BLaER1 treated with 17β-estradiol and CSF1 and Interleukin-3, amounts not matched to agents 10 nM and 100 nM (cell line): Measurements from ENCODE around the gene PIM2.

Source experiments
- H3K27ac ChIP-seq, 11 experiments: shearing (Covaris generic); formaldehyde crosslinking; 2 replicates each; pipeline ENCODE4 v1.8.1; 2022
- H3K27me3 ChIP-seq, 11 experiments: shearing (Covaris generic); formaldehyde crosslinking; 2 replicates each; pipeline ENCODE4 v1.8.1; 2022
- H3K36me3 ChIP-seq, 11 experiments: shearing (Covaris generic); formaldehyde crosslinking; 2 replicates each; pipeline ENCODE4 v1.8.1; 2022
- H3K4me1 ChIP-seq, 10 experiments: shearing (Covaris generic); formaldehyde crosslinking; 2 replicates each; pipeline ENCODE4 v1.8.1; 2022
- H3K4me2 ChIP-seq, 11 experiments: shearing (Covaris generic); formaldehyde crosslinking; 2 replicates each; pipeline ENCODE4 v1.8.1; 2022
- H3K4me3 ChIP-seq, 10 experiments: shearing (Covaris generic); formaldehyde crosslinking; 2 replicates each; pipeline ENCODE4 v1.8.1; 2022
- H3K9ac ChIP-seq, 11 experiments: shearing (Covaris generic); formaldehyde crosslinking; 2 replicates each; pipeline ENCODE4 v1.8.1; 2022
- H3K9me3 ChIP-seq, 11 experiments: shearing (Covaris generic); formaldehyde crosslinking; replicated peaks in 1 of 11; 2 replicates each; pipeline ENCODE4 v1.8.1; 2022
- H4K20me1 ChIP-seq, 11 experiments: shearing (Covaris generic); formaldehyde crosslinking; 2 replicates each; pipeline ENCODE4 v1.8.1; 2022
- Cebpa-rat ChIP-seq, 11 experiments: shearing (Covaris generic); IDR thresholded peaks; 2 replicates each; pipeline ENCODE4 v1.8.1; 2022

PIM2 gene

DNA sequence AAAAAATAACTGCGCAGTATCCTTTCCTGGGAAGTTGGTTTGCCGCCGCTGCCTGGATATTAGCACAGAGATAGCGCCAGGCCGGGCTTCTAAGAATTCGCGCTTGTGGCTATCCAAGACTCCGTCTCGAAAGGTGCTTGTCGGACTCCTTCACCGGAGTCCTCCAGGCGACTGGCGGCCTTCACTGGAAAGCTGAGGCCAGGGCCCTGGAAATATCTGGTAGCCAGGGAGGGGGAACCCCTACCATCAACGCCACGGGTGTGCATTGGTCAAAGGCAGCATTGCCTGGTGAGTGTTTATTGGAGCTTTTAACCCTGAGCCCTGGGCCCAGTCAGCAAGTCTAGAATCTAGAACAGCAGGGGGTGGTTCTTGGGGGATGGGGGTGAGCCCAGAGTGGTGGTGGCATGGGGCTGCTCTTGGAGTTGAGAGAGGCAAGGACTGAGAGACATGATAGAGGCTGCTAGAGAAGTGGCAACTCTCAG, 577 bp upstream of the PIM2 start:
- TF ChIP-seq Cebpa-rat (IDR thresholded peaks at IDR 0.05): no peak
- Histone ChIP-seq H3K27me3 (peaks cover 25 to 62% (median 49%) of the 10 kb centered on the region in 11 experiments; a peak in 21 of 22 replicates), H3K4me1 (peaks cover 24 to 50% (median 34%) of the 10 kb centered on the region in 10 experiments), H3K36me3 (peaks cover 16 to 47% (median 35%) of the 10 kb centered on the region in 11 experiments), H3K4me2 (peak overlapping the region; percentile 58 to 87 (median 76)), H3K9me3 (peaks cover 0 to 7% (median 0%) of the 10 kb centered on the region in 11 experiments; a peak in 3 of 22 replicates), H3K4me3 (peak overlapping the region; percentile 52 to 85 (median 76)), H3K27ac (peak overlapping the region in 9 of 11 experiments; percentile 14 to 85 (median 69); a peak in 16 of 22 replicates), H3K9ac (peak overlapping the region; percentile 34 to 89 (median 74); a peak in 19 of 22 replicates), H4K20me1 (peaks cover 28 to 64% (median 42%) of the 10 kb centered on the region in 11 experiments; a peak in 21 of 22 replicates)

- peaks cover 30 to 62% (median 49%) of the 10 kb centered on the region in 11 experiments; a peak in 21 of 22 replicates for H3K27me3 ChIP-seq
- peak overlapping the region; percentile 70 to 89 (median 83) for H3K27ac ChIP-seq
- TF ChIP-seq Cebpa-rat (IDR thresholded peaks at IDR 0.05): no peak
- H4K20me1 ChIP-seq: peaks cover 30 to 68% (median 48%) of the 10 kb centered on the region in 11 experiments; a peak in 21 of 22 replicates
- peak overlapping the region; percentile 83 to 91 (median 86) for H3K9ac ChIP-seq
- H3K9me3 ChIP-seq: peaks cover 0 to 7% (median 0%) of the 10 kb centered on the region in 11 experiments; a peak in 3 of 22 replicates
- H3K36me3 ChIP-seq: peaks cover 18 to 47% (median 35%) of the 10 kb centered on the region in 11 experiments
- H3K4me1 ChIP-seq: peaks cover 24 to 61% (median 34%) of the 10 kb centered on the region in 10 experiments
- peak overlapping the region; percentile 13 to 90 (median 81); a peak in 20 of 22 replicates for H3K4me2 ChIP-seq
- peak overlapping the region; percentile 70 to 85 (median 76) for H3K4me3 ChIP-seq
Observed at GRCh38 chrX:48918301-48918642, 552 bp downstream of the PIM2 start.

- H3K4me1 ChIP-seq: peaks cover 24 to 70% (median 34%) of the 10 kb centered on the region in 10 experiments
- H3K4me2 ChIP-seq: peak overlapping the region; percentile 66 to 90 (median 82)
- peaks cover 27 to 73% (median 55%) of the 10 kb centered on the region in 11 experiments; a peak in 21 of 22 replicates for H4K20me1 ChIP-seq
- H3K27ac ChIP-seq: peak overlapping the region; percentile 6 to 89 (median 82); a peak in 17 of 22 replicates
- TF ChIP-seq Cebpa-rat (IDR thresholded peaks at IDR 0.05): no peak
- peaks cover 28 to 62% (median 48%) of the 10 kb centered on the region in 11 experiments; a peak in 20 of 22 replicates for H3K27me3 ChIP-seq
- H3K9ac ChIP-seq: peak overlapping the region; percentile 83 to 91 (median 86)
- peaks cover 19 to 44% (median 30%) of the 10 kb centered on the region in 11 experiments for H3K36me3 ChIP-seq
- H3K4me3 ChIP-seq: peak overlapping the region; percentile 70 to 85 (median 76)
- H3K9me3 ChIP-seq: peaks cover 0 to 7% (median 0%) of the 10 kb centered on the region in 11 experiments; a peak in 3 of 22 replicates
Observed at GRCh38 chrX:48917139-48918001, 1.5 kb downstream of the PIM2 start.

DNA sequence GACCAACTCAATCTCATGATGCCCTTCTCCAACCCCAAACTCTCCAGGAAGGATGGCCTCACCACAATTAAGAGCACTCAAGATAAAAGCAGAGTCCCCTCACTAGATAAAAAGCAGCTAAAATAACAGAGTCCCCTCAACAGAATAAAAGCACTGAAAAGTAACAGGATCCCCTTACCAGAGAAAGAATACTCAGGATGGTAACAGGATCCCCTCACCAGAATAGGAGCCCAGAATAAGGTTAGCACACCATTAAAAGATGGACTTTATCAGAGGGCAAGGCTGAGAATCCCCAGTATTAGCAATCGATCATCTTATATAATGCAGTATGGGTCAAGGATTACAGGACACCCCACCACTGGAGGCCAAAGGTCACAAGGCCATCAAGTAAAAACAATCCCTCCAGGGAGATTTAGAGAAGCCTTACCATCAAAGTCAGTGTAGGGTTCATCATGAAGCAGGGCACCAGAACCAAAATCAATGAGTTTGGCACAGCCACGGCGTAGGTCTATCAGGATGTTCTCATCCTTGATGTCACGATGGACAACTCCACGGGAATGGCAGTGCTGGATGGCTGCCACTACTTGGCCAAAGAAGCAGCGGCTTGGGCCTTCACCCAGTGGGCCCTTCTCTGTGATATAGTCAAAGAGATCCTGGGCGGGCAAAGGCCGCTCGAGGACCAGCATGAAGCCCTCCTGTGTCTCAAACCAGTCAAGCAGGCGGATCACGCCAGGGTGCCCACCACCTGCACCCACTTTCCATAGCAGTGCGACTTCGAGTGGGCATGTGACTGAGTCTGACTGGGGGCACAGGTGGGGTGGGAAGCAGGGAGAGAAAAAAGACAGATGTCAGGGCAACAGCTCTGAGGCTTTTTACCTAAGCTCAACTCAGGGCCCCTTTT, 4.0 kb downstream of the PIM2 start:
- Histone ChIP-seq H3K9me3 (peaks cover 0 to 7% (median 0%) of the 10 kb centered on the region in 11 experiments; a peak in 4 of 22 replicates), H3K4me2 (peak overlapping the region in 3 of 11 experiments; percentile 66 to 83 (median 79); a peak in 5 of 22 replicates), H3K27ac (no peak overlapping the region), H3K4me1 (peaks cover 20 to 59% (median 31%) of the 10 kb centered on the region in 10 experiments), H3K9ac (peak overlapping the region in 3 of 11 experiments; percentile 2 to 61 (median 27); a peak in 2 of 22 replicates), H3K36me3 (peaks cover 19 to 41% (median 29%) of the 10 kb centered on the region in 11 experiments), H3K4me3 (peak overlapping the region in 1 of 10 experiments; percentile 11; a peak in 1 of 20 replicates), H4K20me1 (peaks cover 27 to 61% (median 50%) of the 10 kb centered on the region in 11 experiments; a peak in 21 of 22 replicates), H3K27me3 (peaks cover 23 to 55% (median 46%) of the 10 kb centered on the region in 11 experiments; a peak in 20 of 22 replicates)
- no peak for TF ChIP-seq Cebpa-rat (IDR thresholded peaks at IDR 0.05)

GRCh38 chrX:48913605-48914366, 5.0 kb downstream of the PIM2 start:
- no peak for TF ChIP-seq Cebpa-rat (IDR thresholded peaks at IDR 0.05)
- peak overlapping the region in 2 of 11 experiments; percentile 27 to 61; a peak in 2 of 22 replicates for H3K9ac ChIP-seq
- H4K20me1 ChIP-seq: peaks cover 31 to 57% (median 53%) of the 10 kb centered on the region in 11 experiments; a peak in 21 of 22 replicates
- peaks cover 13 to 56% (median 25%) of the 10 kb centered on the region in 10 experiments for H3K4me1 ChIP-seq
- peaks cover 21 to 65% (median 51%) of the 10 kb centered on the region in 11 experiments; a peak in 20 of 22 replicates for H3K27me3 ChIP-seq
- H3K36me3 ChIP-seq: peaks cover 19 to 41% (median 29%) of the 10 kb centered on the region in 11 experiments
- peak overlapping the region in 3 of 11 experiments; percentile 3 to 83 (median 79); a peak in 4 of 22 replicates for H3K4me2 ChIP-seq
- peaks cover 0 to 7% (median 0%) of the 10 kb centered on the region in 11 experiments; a peak in 4 of 22 replicates for H3K9me3 ChIP-seq
- no peak overlapping the region for H3K4me3 ChIP-seq
- H3K27ac ChIP-seq: no peak overlapping the region

DNA sequence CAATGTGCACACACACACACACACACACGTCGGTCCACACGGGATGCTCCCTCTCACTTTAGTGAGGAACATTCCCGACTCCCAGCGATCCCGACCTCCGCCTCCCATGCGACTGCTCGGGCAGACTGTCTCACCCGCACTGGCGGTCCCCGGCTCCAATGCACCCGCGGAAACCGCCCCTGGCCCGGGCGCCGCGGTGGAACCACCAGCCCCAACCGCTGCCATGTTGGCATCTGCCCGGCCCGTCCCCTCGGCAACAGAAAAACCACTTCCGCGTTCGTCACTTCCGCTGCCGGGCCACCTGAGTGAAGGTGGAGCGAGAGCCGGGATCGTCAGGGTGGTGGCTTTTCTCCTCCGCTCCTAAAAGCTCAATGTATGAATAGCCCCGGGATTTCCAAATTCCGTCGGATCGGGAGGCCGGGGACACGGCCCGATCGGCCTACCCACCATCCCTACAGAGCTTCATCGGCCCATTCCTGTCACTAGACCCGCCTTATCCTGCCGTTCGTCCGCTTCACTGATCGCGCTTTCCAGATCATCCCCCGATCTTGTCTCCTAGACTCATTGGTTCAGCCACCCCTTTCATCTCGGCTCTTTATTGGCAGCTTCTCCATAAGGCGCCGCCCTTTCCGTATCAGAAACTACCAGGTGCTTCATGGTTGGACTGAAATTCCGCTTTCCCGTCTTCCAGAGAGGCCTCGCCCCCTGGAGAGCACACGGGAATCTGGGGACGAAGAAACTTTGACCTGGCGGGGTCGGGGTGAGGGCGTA, 7.2 kb downstream of the PIM2 start, which contains the start of gene SLC35A2:
Gene SLC35A2, minus strand, starts transcription at position 235 of the 771 bp plus-strand sequence. Its CDS starts 10 bp downstream, at position 225.
- H4K20me1 ChIP-seq: peaks cover 25 to 44% (median 41%) of the 10 kb centered on the region in 11 experiments; a peak in 21 of 22 replicates
- peaks cover 21 to 69% (median 57%) of the 10 kb centered on the region in 11 experiments; a peak in 20 of 22 replicates for H3K27me3 ChIP-seq
- peak within 1 kb of the TSS; percentile 52 to 84 (median 75) for H3K4me3 ChIP-seq
- TF ChIP-seq Cebpa-rat (IDR thresholded peaks at IDR 0.05): no peak
- H3K4me2 ChIP-seq: peak within 1 kb of the TSS; percentile 65 to 86 (median 81)
- H3K9ac ChIP-seq: peak within 1 kb of the TSS; percentile 71 to 82 (median 78)
- H3K36me3 ChIP-seq: peaks cover 19 to 47% (median 31%) of the 10 kb centered on the region in 11 experiments
- peaks cover 7 to 55% (median 19%) of the 10 kb centered on the region in 10 experiments; a peak in 19 of 20 replicates for H3K4me1 ChIP-seq
- H3K27ac ChIP-seq: peak within 1 kb of the TSS; percentile 27 to 80 (median 71); a peak in 21 of 22 replicates
- peaks cover 0 to 5% (median 0%) of the 10 kb centered on the region in 11 experiments; a peak in 3 of 22 replicates for H3K9me3 ChIP-seq
